ENCODE data around the gene ST7.

ST7 gene

DNA sequence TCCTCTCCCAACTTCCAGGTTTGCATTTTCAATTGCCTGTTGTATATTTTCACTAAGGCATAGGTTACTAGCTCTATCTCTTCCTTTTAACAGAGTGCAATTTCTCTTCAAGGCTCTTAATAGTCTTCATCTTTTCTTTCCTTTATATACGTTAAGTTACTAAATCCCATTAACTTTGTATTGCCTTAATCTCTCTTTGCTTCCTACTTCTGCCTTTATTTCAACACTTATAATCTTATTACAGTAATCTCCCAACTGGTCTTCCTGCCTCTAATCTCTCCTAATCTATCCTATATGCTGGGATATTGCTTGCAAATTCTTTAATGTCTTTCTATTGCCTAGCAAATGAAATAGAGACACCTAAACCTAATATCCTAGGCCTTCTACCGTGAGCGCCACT, 26.1 kb downstream of the ST7 start:
- DNase-seq: no peak

DNA sequence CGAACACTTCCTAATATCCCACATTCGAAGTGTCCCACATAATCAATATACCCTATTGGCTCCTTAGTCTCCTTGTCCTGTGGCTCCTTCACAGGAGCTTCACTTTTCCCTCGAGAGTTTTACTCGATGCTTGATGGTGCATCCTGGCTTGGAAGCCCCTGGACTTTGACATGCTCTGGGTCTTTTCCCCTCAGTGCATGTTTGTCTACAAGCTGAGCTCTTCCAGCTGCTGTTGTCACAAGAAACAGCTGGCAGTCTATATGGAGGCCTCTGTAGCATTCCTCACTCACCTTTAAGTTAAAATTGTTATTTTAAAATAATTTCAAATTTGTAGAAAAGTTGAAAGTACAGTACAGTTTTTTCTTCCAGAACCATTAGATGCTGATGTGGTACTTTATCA, 27.1 kb downstream of the ST7 start:
- DNase-seq: no peak

DNA sequence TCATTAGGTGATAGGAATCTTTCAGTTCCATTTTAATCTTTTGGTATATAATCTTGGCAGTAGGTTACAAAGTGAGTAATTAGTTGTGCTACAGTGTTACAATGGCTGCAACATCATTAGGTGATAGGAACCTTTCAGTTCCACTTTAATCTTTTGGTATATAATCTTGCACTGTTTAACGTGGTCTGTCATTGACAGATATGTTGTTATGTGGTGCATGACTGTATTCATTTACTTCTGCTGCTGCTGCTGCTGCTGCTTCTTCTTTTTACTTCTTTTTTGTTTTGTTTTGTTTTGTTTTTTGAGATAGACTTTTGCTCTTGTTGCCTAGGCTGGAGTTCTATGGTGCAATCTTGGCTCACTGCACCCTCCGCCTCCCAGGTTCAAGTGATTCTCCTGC, 28.6 kb downstream of the ST7 start:
- DNase-seq: peak; percentile 11 to 51

DNA sequence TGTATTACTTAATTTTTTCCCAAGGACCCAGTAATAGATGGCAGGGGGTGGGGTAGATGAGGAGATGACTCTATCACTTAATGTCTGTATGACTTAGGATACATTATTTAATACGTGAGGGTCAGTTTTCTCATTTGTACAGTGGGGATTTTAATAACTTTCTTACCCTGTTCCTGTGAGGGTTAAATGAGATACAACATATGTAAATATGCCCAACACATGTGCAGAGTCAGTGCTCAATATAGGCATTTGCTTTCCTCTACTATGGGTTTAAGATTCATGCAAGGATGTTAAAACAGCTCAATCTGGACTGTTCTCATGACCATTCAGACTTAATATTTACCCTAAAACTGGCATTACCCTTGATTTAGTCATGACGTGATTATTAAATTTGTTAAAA, 31.2 kb downstream of the ST7 start:
- DNase-seq: no peak

GRCh38 chr7:116984917-116985316, 31.6 kb downstream of the ST7 start:
- peak; percentile 7 to 51 for DNase-seq

DNA sequence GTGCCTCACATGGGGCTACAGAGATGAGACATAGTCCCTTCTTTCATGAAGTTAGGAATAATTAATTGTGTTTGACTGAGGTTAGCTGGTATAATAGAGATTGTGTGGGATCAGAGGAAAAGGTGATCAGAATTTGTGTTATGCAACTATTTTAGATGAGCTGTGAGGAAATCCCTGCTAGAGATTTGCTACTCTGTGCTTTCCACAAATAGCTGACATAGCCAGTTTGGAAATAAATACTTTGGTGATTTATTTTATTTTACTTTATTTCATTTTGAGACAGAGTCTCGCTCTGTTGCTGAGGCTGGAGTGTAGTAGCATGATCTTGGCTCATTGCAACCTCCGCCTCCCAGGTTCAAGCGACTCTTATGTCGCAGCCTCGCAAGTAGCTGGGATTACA, 32.3 kb downstream of the ST7 start:
- DNase-seq: no peak

GRCh38 chr7:116986611-116987565, 33.6 kb downstream of the ST7 start:
- DNase-seq: no peak

DNA sequence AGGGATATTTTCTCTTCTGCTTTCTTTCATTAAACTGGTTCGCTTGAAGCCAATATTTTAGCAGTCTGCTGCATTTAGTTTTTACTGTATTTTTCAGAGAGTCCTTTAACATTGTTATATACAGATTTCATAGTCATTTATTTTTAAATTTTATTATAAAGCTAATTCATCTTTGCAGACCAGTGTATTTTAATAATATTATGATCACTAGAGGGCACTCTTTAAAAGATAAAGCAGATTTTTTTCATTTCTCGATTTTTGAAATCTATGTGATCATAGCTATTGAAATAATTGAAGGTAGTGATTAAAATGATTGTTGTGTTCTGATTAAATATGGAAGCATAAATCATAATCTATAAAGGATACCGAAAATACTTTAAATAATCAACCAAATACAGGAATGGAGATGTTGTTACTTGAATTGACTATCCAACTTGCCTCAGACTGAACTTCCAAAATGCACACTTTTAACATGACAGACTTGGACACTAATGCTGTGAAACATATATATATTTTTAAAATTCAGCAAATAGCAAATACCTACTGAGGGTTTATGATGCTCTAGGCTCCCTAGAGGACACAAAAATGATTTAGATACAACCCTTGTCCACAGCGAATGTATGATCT, 35.2 kb downstream of the ST7 start:
- DNase-seq: peak in 1 of 2 donors; percentile 22

- no peak for DNase-seq
These were observed 36.8 kb downstream of the ST7 start for GRCh38 chr7:116990056-116990455.

- DNase-seq: no peak
These were observed 37.9 kb downstream of the ST7 start for GRCh38 chr7:116991233-116991632.

GRCh38 chr7:116994611-116995010, 41.3 kb downstream of the ST7 start:
- peak; percentile 15 to 62 for DNase-seq

DNA sequence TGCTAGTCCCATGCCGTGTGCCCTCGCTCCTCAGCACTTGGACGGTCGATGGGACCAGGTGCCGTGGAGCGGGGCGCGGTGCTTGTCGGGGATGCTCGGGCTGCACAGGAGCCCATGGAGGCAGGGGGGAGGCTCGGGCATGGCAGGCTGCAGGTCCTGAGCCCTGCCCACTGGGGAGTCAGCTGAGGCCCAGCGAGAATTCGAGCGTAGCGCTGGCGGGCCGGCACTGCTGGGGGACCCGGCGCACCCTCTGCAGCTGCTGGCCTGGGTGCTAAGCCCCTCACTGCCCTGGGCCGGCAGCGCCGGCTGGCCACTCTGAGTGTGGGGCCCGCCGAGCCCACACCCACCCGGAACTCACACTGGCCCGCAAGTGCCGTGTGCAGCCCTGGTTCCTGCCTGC, 44.7 kb downstream of the ST7 start:
- DNase-seq: no peak

DNA sequence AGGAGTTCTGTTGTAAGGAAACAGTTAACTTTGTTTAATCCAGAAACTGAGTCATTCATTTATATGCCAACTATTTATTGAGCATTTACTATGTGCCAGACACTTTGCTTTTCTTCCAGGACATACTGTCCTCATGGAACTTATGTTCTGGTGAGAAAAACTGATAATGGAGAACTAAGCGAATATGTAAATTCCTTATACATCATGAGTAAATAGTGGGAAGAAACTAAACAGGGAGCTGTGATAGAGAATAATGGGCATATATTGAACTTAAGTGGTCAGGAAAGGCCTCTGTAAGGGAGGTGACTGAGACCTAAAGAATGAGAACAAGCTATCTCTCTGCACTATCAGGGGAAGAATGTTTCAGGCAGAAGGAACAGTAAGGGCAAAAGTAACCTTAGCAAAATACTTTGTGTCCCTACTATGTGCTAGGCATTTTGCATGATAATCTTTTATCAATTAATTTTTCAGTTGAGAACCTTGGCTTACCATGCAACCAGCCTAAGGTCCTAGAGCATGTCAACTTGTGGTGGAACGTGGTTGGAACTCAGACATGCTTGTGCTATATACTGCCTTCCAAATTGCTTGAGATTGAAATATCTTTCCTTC, 45.4 kb downstream of the ST7 start:
- no peak for DNase-seq

GRCh38 chr7:116999311-116999710, 46.0 kb downstream of the ST7 start:
- DNase-seq: no peak

DNA sequence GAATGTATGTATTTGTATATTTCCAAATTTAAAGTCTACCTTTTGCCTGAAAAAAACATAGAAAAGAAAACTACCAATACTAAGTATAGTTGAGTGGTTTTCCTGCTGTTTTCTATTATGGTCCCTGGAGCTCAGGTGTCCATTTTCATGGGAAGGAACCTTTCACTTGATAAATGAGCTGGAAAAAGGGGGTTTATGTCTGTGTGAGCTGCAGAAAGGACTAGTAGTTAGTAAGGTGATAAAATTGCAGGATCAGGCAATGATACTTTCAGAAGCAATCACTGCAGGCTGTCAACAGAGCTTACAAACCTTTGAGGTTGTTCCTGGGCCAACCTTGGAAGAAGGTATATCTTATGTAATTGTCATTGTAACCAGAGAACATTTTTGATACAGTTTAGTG, 48.0 kb downstream of the ST7 start:
- no peak for DNase-seq

DNA sequence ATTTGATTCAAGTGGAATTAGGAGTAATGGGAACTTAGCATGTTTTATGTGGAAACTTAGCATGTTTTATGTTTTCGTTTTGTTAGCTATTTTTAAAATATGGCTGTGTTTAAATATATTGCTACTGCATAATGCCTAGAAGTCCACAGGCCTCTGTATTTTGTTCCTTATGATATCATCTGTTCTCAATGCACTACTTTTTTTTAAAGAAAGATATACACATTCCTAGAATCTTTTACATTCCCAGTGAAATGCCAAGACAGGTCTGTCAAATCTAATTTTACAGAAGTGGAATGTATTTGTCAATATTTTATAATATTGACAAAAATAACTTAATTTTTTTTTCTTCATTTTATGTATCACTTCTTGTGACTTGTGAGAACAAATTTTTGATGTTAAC, 51.6 kb downstream of the ST7 start:
- no peak for DNase-seq

DNA sequence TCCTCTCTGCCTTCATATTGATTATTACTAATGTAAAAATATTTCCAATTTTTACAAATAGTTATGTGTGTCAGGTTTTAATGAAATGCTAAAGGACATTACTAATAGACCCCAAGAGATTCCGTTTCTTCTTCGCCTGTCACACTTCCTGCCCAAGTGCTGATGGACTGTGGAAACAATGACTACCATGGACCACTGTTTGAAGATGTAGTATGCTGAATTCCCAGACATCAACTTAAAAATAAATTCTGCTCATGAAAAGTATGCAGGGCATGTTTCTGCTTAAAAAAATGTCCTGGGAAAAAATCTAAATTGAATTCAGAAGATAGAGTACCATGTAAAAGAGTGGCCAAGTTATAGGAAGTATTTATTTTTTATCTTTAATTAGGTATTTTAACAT, 52.1 kb downstream of the ST7 start:
- no peak for DNase-seq

GRCh38 chr7:117006907-117007684, 53.8 kb downstream of the ST7 start:
- DNase-seq: no peak

- DNase-seq: no peak
These were observed 55.0 kb downstream of the ST7 start for GRCh38 chr7:117008118-117008885.

GRCh38 chr7:117008886-117009531, 55.7 kb downstream of the ST7 start:
- DNase-seq: peak; percentile 34 to 62

DNA sequence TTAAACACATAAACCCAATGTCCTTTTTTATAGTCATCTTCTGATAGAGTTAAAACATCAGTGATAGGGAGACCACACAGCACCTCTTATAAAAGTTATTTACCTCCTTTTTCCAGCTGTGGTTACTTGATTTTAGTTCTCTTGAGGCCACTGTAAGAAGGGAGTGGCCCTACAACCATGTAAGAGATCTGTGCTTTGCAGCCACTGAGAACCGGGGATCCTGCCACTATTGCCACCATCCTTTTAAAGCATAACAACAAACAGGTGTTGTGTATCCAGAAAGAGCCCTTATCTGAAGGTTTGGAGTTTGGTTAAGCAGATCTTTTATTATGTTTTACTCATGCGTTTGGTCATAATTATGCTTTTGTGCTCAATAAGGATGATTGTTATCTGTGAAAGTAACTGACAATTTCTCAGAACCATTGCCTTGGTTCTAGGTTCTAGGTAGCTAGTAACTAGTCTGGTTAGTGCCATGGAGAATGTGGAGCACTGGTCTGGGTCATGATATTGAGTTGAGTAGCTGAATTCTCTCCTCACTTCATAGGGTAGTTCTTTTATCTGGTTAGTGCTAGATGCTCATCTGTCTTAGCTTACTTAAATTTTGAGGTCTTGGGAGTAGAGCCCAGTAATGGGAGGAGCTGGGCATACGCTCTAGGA, 56.5 kb downstream of the ST7 start:
- no peak for DNase-seq
